HEK293 (cell line): Measurements from ENCODE around the gene SLCO4A1.

ENCODE experiments used
- CTCF ChIA-PET: fragments of 350-600 bp; formaldehyde crosslinking; extraction: SDS; loops from one replicate; lab custom pipeline; 2021; ENCODE audit warnings: antibody characterized with exemption; lab: Yijun Ruan, JAX
- POLR2A ChIA-PET: fragments of 300-600 bp; formaldehyde crosslinking; extraction: SDS; loops from one replicate; lab custom pipeline; 2020; ENCODE audit warnings: antibody characterized with exemption, inconsistent platforms; lab: Yijun Ruan, JAX
- H3K27ac ChIP-seq: fragments of 200-500 bp; sonication (Bioruptor generic); 2 replicates; pipeline ENCODE4 v1.5.1; 2014; ENCODE audit warnings: low read depth, low read length, control low read depth, inconsistent platforms; ENCODE audit errors: extremely low read depth
- H3K36me3 ChIP-seq, 2 experiments: fragments of 200-500 bp in 1 of 2; sonication (Bioruptor generic) in 1 of 2; 1 replicate in 1 of 2; 2 replicates in 1 of 2; pipeline ENCODE4 v1.5.1; 2014 to 2017; ENCODE audit warnings: inconsistent platforms in 2 of 2, low read length in 2 of 2; ENCODE audit not compliant: control insufficient read depth in 2 of 2, insufficient read depth in 1 of 2
- H3K4me1 ChIP-seq: fragments of 200-500 bp; sonication (Bioruptor generic); 2 replicates; pipeline ENCODE4 v1.5.1; 2014; ENCODE audit warnings: mild to moderate bottlenecking, low read length, inconsistent platforms; ENCODE audit not compliant: control insufficient read depth, insufficient read depth
- H3K4me3 ChIP-seq: 2 replicates; pipeline ENCODE4 v1.5.1; 2011; ENCODE audit warnings: low read depth, mild to moderate bottlenecking, control low read depth, low read length, moderate library complexity
- H3K9me3 ChIP-seq: fragments of 200-500 bp; sonication (Bioruptor generic); 2 replicates; pipeline ENCODE4 v1.5.1; 2014; ENCODE audit warnings: low read depth, low read length, inconsistent platforms; ENCODE audit not compliant: control insufficient read depth, insufficient read depth
- CTCF ChIP-seq: fragments of 450-650 bp; formaldehyde crosslinking; IDR thresholded peaks from 2 replicates; pipeline ENCODE4 v1.5.1; 2016; ENCODE audit warnings: missing biosample characterization, missing genetic modification characterization
- IKZF3 ChIP-seq: fragments of 450-650 bp; IDR thresholded peaks from 2 replicates; pipeline ENCODE4 v1.5.0; 2018; ENCODE audit warnings: missing biosample characterization, mild to moderate bottlenecking, missing genetic modification characterization, moderate library complexity
- KLF1 ChIP-seq: fragments of 450-650 bp; formaldehyde crosslinking; IDR thresholded peaks from 2 replicates; pipeline ENCODE4 v1.5.1; 2016; ENCODE audit warnings: missing biosample characterization, missing genetic modification characterization
- MYNN ChIP-seq: fragments of 450-650 bp; formaldehyde crosslinking; IDR thresholded peaks from 2 replicates; pipeline ENCODE4 v1.5.1; 2016; ENCODE audit warnings: missing biosample characterization, missing genetic modification characterization, borderline replicate concordance
- ZBTB7A ChIP-seq: fragments of 450-650 bp; formaldehyde crosslinking; IDR thresholded peaks from 2 replicates; pipeline ENCODE4 v1.5.1; 2016; ENCODE audit warnings: low read depth, missing biosample characterization, missing genetic modification characterization
- ZEB2 ChIP-seq: fragments of 450-650 bp; formaldehyde crosslinking; IDR thresholded peaks from 2 replicates; pipeline ENCODE4 v1.5.1; 2016; ENCODE audit warnings: missing biosample characterization, missing genetic modification characterization
- ZIC2 ChIP-seq: fragments of 450-650 bp; formaldehyde crosslinking; IDR thresholded peaks from 2 replicates; pipeline ENCODE4 v1.5.1; 2016; ENCODE audit warnings: missing biosample characterization, missing genetic modification characterization
- ZNF16 ChIP-seq: fragments of 450-650 bp; formaldehyde crosslinking; IDR thresholded peaks from 2 replicates; pipeline ENCODE4 v1.5.1; 2016; ENCODE audit warnings: low read depth, missing biosample characterization, missing genetic modification characterization
- ZNF2 ChIP-seq: fragments of 450-650 bp; formaldehyde crosslinking; IDR thresholded peaks from 2 replicates; pipeline ENCODE4 v1.5.1; 2016; ENCODE audit warnings: missing biosample characterization, missing genetic modification characterization
- ZNF221 ChIP-seq: fragments of 450-650 bp; formaldehyde crosslinking; IDR thresholded peaks from 2 replicates; pipeline ENCODE4 v1.5.1; 2017; ENCODE audit warnings: missing biosample characterization, missing genetic modification characterization, borderline replicate concordance
- ZNF266 ChIP-seq: fragments of 450-650 bp; formaldehyde crosslinking; IDR thresholded peaks from 2 replicates; pipeline ENCODE4 v1.5.1; 2016; ENCODE audit warnings: missing biosample characterization, missing genetic modification characterization, low read depth
- ZNF311 ChIP-seq: fragments of 450-650 bp; formaldehyde crosslinking; IDR thresholded peaks from 2 replicates; pipeline ENCODE4 v1.5.1; 2017; ENCODE audit warnings: missing biosample characterization, missing genetic modification characterization, borderline replicate concordance
- ZNF394 ChIP-seq: fragments of 450-650 bp; formaldehyde crosslinking; IDR thresholded peaks from 2 replicates; pipeline ENCODE4 v1.5.1; 2016; ENCODE audit warnings: missing biosample characterization, missing genetic modification characterization, mild to moderate bottlenecking, moderate library complexity, borderline replicate concordance
- ZNF404 ChIP-seq: fragments of 450-650 bp; formaldehyde crosslinking; IDR thresholded peaks from 2 replicates; pipeline ENCODE4 v1.5.1; 2017; ENCODE audit warnings: missing biosample characterization, missing genetic modification characterization
- ZNF747 ChIP-seq: fragments of 450-650 bp; formaldehyde crosslinking; IDR thresholded peaks from 2 replicates; pipeline ENCODE4 v1.5.1; 2016; ENCODE audit warnings: missing biosample characterization, missing genetic modification characterization
- ZNF792 ChIP-seq: fragments of 450-650 bp; formaldehyde crosslinking; IDR thresholded peaks from 2 replicates; pipeline ENCODE4 v1.5.1; 2016; ENCODE audit warnings: missing biosample characterization, missing genetic modification characterization
- ZSCAN30 ChIP-seq: fragments of 450-650 bp; IDR thresholded peaks from 2 replicates; pipeline ENCODE4 v1.5.1; 2018; ENCODE audit warnings: missing biosample characterization, mild to moderate bottlenecking, missing genetic modification characterization, moderate library complexity
- TF ChIP-seq, protein P1 (sequence below): fragments of 450-650 bp; IDR thresholded peaks from 2 replicates; pipeline ENCODE4 v1.5.1; 2018; ENCODE audit warnings: missing biosample characterization, missing genetic modification characterization
- TF ChIP-seq, protein P2 (sequence below): fragments of 450-650 bp; formaldehyde crosslinking; IDR thresholded peaks from 2 replicates; pipeline ENCODE4 v1.5.1; 2017; ENCODE audit warnings: missing biosample characterization, missing genetic modification characterization
- TF ChIP-seq, protein P3 (sequence below): IDR thresholded peaks from 2 replicates; pipeline ENCODE4 v1.6.1; 2011; ENCODE audit warnings: mild to moderate bottlenecking, low read depth, low read length, borderline replicate concordance

SLCO4A1 gene

GRCh38 chr20:62642666-62643520, 590 bp downstream of the SLCO4A1 start (continued):
- TF ChIP-seq ZNF747 (tag by site-specific recombination) (no peak), ZNF221 (tag by site-specific recombination) (no peak), ZNF394 (tag by site-specific recombination) (no peak), ZEB2 (tag by site-specific recombination) (peak; percentile 29; the same call in 1 of the 2 replicates), ZNF266 (tag by site-specific recombination) (no peak), ZNF16 (no peak), ZSCAN30 (no peak), CTCF (tag by site-specific recombination) (peak; percentile 8; the same call in 1 of the 2 replicates), ZNF311 (tag by site-specific recombination) (no peak)
- TF ChIP-seq, all 188 proteins: peak for 16

GRCh38 chr20:62643521-62644043, 1.3 kb downstream of the SLCO4A1 start:
- TF ChIP-seq, protein P1, sequence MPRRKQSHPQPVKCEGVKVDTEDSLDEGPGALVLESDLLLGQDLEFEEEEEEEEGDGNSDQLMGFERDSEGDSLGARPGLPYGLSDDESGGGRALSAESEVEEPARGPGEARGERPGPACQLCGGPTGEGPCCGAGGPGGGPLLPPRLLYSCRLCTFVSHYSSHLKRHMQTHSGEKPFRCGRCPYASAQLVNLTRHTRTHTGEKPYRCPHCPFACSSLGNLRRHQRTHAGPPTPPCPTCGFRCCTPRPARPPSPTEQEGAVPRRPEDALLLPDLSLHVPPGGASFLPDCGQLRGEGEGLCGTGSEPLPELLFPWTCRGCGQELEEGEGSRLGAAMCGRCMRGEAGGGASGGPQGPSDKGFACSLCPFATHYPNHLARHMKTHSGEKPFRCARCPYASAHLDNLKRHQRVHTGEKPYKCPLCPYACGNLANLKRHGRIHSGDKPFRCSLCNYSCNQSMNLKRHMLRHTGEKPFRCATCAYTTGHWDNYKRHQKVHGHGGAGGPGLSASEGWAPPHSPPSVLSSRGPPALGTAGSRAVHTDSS = no peak
- TF ChIP-seq IKZF3 (tag by site-specific recombination) (no peak), ZBTB7A (no peak), ZNF2 (tag by site-specific recombination) (no peak), ZNF792 (tag by site-specific recombination) (no peak)
- TF ChIP-seq, protein P2, sequence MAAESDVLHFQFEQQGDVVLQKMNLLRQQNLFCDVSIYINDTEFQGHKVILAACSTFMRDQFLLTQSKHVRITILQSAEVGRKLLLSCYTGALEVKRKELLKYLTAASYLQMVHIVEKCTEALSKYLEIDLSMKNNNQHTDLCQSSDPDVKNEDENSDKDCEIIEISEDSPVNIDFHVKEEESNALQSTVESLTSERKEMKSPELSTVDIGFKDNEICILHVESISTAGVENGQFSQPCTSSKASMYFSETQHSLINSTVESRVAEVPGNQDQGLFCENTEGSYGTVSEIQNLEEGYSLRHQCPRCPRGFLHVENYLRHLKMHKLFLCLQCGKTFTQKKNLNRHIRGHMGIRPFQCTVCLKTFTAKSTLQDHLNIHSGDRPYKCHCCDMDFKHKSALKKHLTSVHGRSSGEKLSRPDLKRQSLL (tag by site-specific recombination) = no peak
- TF ChIP-seq, all 188 proteins: peak for 0
- POLR2A ChIA-PET = interaction anchor here (1.9 to 2.0 kb wide), 2 partner anchors 8 to 20 kb away, joined by 10 to 12 read pairs; no protein-coding TSS in a partner anchor
- Histone ChIP-seq H3K27ac (no peak overlapping the region), H3K4me1 (no peaks in the 10 kb centered on the region; the same call in 1 of the 2 replicates), H3K9me3 (no peaks in the 10 kb centered on the region), H3K36me3 (no peaks in the 10 kb centered on the region), H3K4me3 (no peak overlapping the region)
- CTCF ChIA-PET = interaction anchor here (0.5 to 1.8 kb wide), 6 partner anchors 10 to 234 kb away, joined by 3 to 6 read pairs (median 3); no protein-coding TSS in a partner anchor

DNA sequence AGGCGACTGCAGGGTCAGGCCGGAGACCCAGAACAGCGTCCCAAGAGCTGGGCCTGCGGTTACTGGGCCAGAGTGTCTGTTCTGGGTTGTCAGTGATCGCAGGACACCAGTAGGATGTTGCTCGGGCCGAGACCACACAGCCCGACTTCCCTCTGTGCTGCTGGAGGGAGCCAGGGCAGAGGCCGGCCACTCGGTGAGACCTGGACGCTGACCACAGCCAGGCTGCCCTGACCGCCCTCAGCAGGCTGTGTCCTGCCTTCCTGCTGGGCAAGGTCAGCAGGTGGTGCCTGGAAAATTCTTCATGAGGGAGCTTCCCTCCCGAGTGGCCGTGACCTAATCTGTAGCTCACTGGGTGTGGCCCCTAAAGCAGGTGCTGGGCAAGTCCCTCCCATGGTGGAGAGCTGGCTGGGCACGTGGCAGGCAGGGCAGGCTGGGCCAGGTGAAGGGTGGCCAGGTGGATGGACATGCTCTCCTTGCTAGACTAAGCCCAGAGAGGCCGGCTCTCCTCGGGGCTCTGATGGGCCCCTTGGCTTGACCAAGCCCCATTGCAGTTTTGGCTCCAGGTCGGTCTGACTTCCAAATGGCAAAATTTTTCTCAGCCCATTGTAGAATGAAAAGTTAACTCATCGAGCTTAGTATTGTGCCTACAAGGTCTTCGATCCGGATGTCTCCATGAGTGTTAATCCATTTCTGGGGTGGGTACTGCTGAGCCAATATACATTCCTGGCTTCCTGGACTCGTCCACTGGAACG, 1.9 kb downstream of the SLCO4A1 start:
- Histone ChIP-seq H3K9me3 (no peaks in the 10 kb centered on the region), H3K27ac (no peak overlapping the region), H3K4me1 (no peaks in the 10 kb centered on the region; the same call in 1 of the 2 replicates), H3K36me3 (peaks cover 0 to 2% of the 10 kb centered on the region in 2 experiments; a peak in 1 of 3 replicates), H3K4me3 (no peak overlapping the region)
- CTCF ChIA-PET = interaction anchor here (0.5 to 1.8 kb wide), 3 partner anchors 11 to 1172 kb away, joined by 3 to 6 read pairs (median 4); no protein-coding TSS in a partner anchor
- POLR2A ChIA-PET = no interaction called here
- TF ChIP-seq KLF1 (peak; percentile 82), MYNN (tag by site-specific recombination) (no peak), ZIC2 (tag by site-specific recombination) (peak; percentile 46), ZNF404 (tag by site-specific recombination) (no peak)
- TF ChIP-seq, protein P3, sequence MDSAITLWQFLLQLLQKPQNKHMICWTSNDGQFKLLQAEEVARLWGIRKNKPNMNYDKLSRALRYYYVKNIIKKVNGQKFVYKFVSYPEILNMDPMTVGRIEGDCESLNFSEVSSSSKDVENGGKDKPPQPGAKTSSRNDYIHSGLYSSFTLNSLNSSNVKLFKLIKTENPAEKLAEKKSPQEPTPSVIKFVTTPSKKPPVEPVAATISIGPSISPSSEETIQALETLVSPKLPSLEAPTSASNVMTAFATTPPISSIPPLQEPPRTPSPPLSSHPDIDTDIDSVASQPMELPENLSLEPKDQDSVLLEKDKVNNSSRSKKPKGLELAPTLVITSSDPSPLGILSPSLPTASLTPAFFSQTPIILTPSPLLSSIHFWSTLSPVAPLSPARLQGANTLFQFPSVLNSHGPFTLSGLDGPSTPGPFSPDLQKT = no peak
